Pancreas (tissue), 10 donors: Measurements from ENCODE around the gene EDARADD. TPM values are rescaled to one million over a fixed set of nuclear protein-coding genes. Genes with fewer than 3 reads are reported as not detected.

Source experiments
- ATAC-seq, 4 donors: fragments of 200-7000 bp; cut with Tn5 transposase; one replicate each; pipeline versions ENCODE4 v1.8.0 to v1.9.1; 2020; ENCODE audit warnings: mild to moderate bottlenecking in 4 of 4, moderate library complexity in 4 of 4
- DNase-seq, 6 donors: peaks; one replicate each; pipeline ENCODE4 v3.0.0-alpha.2; 2020
- FAIRE-seq: peaks from 2 replicates; lab custom pipeline; 2012; peaks lifted over from hg19 to GRCh38; lab: Jason Lieb, UNC
- H3K27ac ChIP-seq, 4 donors: fragments of 200-600 bp; sonication (generic); 1 replicate in 3 of 4; 2 replicates in 1 of 4; pipeline versions ENCODE4 v1.5.0 to v1.8.0; 2020
- H3K27me3 ChIP-seq, 4 donors: fragments of 200-600 bp; one replicate each; pipeline ENCODE4 v1.8.0; 2021
- H3K36me3 ChIP-seq, 3 donors: fragments of 200-600 bp; sonication (generic) in 1 of 3; one replicate each; pipeline versions ENCODE4 v1.5.0 to v1.8.0; 2020 to 2021
- H3K4me1 ChIP-seq, 3 donors: fragments of 200-600 bp; one replicate each; pipeline ENCODE4 v1.8.0; 2021
- H3K4me3 ChIP-seq, 4 donors: fragments of 200-600 bp; sonication (generic) in 2 of 4; one replicate each; pipeline versions ENCODE4 v1.5.0 to v1.8.0; 2020 to 2021
- H3K9me3 ChIP-seq, 4 donors: fragments of 200-600 bp; one replicate each; pipeline ENCODE4 v1.8.0; 2021
- CTCF ChIP-seq, 4 donors: fragments of 200-600 bp; sonication (generic) in 3 of 4; IDR thresholded peaks; one replicate each; pipeline versions ENCODE4 v1.5.0 to v1.8.0; 2021; ENCODE audit warnings: antibody characterized with exemption in 4 of 4
- WGBS, 2 donors: extraction: QIAGEN DNeasy Blood & Tissue Kit; methylation state at CpG; one replicate each; pipeline ENCODE4 v1.1.7; 2013; 5-methylcytosine and 5-hydroxymethylcytosine counted together
- intact Hi-C, 3 donors: fragments of 100-400 bp; cut with DNase I; formaldehyde crosslinking; loops; one replicate each; pipeline versions ENCODE4 v1.11.1 to v1.14.2; 2022
- polyA plus RNA-seq, 2 donors: library from polyadenylated mRNA; stranded (reverse); fragments of 200-250 nt; gene quantifications; one replicate each; pipeline ENCODE4 v1.2.3, GENCODE V29; 2013
- total RNA-seq, 6 donors: library from RNA; stranded (reverse); fragmentation: NEBNext Ultra II Directional in 4 of 6; extraction: Animal tissue kit (Norgen Biotek cat#: 25700) in 4 of 6; gene quantifications; one replicate each; pipeline versions ENCODE4 v1.2.1 to v1.2.4, GENCODE V29; 2021 to 2023
- donor health status: healthy with polysubstance abuse.
- donor health status: DM: no; HTN: no; CAD: no; lungs with moderate emphysema.
- donor health status: DM: no; HTN: no; CAD: no.
- donor health status: control.
- donor health status: control.
- donor health status: Bipolar disorder and iron deficiency.
- donor health status: DM: yes; HTN: yes; CAD: no.
- donor health status: DM: no; HTN: no; CAD: no.
- donor health status: DM: no; HTN: no; CAD: no.
- donor health status: DM: yes; HTN: yes; CAD: no.

Gene EDARADD
- total and polyA plus RNA-seq, 8 donors = 1.2 to 9.5 (median 3.0) TPM

GRCh38 chr1:236465231-236465958 is 71.3 kb downstream of the EDARADD start:
- WGBS, 2 donors = 78 to 86% methylated on average over 9 of the region's 9 CpGs
- no peaks in the 10 kb centered on the region for H3K36me3 ChIP-seq
- intact Hi-C loops = no loop called here
- FAIRE-seq (no peak), ATAC-seq (no peak), DNase-seq (no peak)
- no peaks in the 10 kb centered on the region for H3K27me3 ChIP-seq
- no peak for TF ChIP-seq CTCF (IDR thresholded peaks at IDR 0.05)
- no peaks in the 10 kb centered on the region for H3K4me1 ChIP-seq
- no peak overlapping the region for H3K27ac ChIP-seq
- H3K9me3 ChIP-seq = no peaks in the 10 kb centered on the region
- no peak overlapping the region for H3K4me3 ChIP-seq

GRCh38 chr1:236465959-236466303 is 71.8 kb downstream of the EDARADD start:
- DNase-seq = no peak
- peak in 1 of 4 donors; percentile 46 for ATAC-seq
- Histone ChIP-seq H3K4me3 (no peak overlapping the region), H3K27ac (no peak overlapping the region), H3K9me3 (no peaks in the 10 kb centered on the region), H3K36me3 (no peaks in the 10 kb centered on the region), H3K4me1 (no peaks in the 10 kb centered on the region), H3K27me3 (no peaks in the 10 kb centered on the region)
- no peak for FAIRE-seq
- 69 to 75% methylated on average over 5 of the region's 5 CpGs for WGBS, 2 donors
- no peak for TF ChIP-seq CTCF (IDR thresholded peaks at IDR 0.05)
- intact Hi-C loops = no loop called here

- Histone ChIP-seq H3K9me3 (no peaks in the 10 kb centered on the region), H3K27ac (no peak overlapping the region), H3K4me1 (no peaks in the 10 kb centered on the region), H3K27me3 (no peaks in the 10 kb centered on the region), H3K4me3 (no peak overlapping the region), H3K36me3 (no peaks in the 10 kb centered on the region)
- no peak for TF ChIP-seq CTCF (IDR thresholded peaks at IDR 0.05)
- 85 to 90% methylated on average over 5 of the region's 5 CpGs for WGBS, 2 donors
- no peak for DNase-seq
- no peak for ATAC-seq
- no peak for FAIRE-seq
- intact Hi-C loops = no loop called here
Measured at GRCh38 chr1:236467327-236467641, 73.2 kb downstream of the EDARADD start.

GRCh38 chr1:236468625-236469024 is 74.5 kb downstream of the EDARADD start:
- no peak overlapping the region for H3K4me3 ChIP-seq
- 95 to 96% methylated on average over 4 of the region's 4 CpGs for WGBS, 2 donors
- DNase-seq (no peak), FAIRE-seq (no peak), ATAC-seq (no peak)
- no peaks in the 10 kb centered on the region for H3K9me3 ChIP-seq
- no peaks in the 10 kb centered on the region for H3K4me1 ChIP-seq
- H3K27me3 ChIP-seq = no peaks in the 10 kb centered on the region
- intact Hi-C loops = no loop called here
- H3K27ac ChIP-seq = no peak overlapping the region
- TF ChIP-seq CTCF (IDR thresholded peaks at IDR 0.05) = no peak
- H3K36me3 ChIP-seq = no peaks in the 10 kb centered on the region

GRCh38 chr1:236469466-236469865 is 75.4 kb downstream of the EDARADD start:
- no peaks in the 10 kb centered on the region for H3K9me3 ChIP-seq
- no peak for ATAC-seq
- H3K27me3 ChIP-seq = no peaks in the 10 kb centered on the region
- DNase-seq = no peak
- no peaks in the 10 kb centered on the region for H3K4me1 ChIP-seq
- 95 to 97% methylated on average over 6 of the region's 6 CpGs for WGBS, 2 donors
- no peaks in the 10 kb centered on the region for H3K36me3 ChIP-seq
- H3K27ac ChIP-seq = no peak overlapping the region
- TF ChIP-seq CTCF (IDR thresholded peaks at IDR 0.05) = no peak
- no peak for FAIRE-seq
- H3K4me3 ChIP-seq = no peak overlapping the region
- intact Hi-C loops = no loop called here
